MCF 10A (cell line): ENCODE measurements around the gene ATG10. TPM values are rescaled to one million over a fixed set of nuclear protein-coding genes. Genes with fewer than 3 reads are reported as not detected.
"Not testable (repeated sequence)": the region's sequence is repeated elsewhere in the genome, so short reads cannot be mapped to it uniquely, and the experiment has no call there.

Experiments used
- BruUV-seq: library from RNA; stranded (reverse); fragments of 400-500 nt; replicated peaks from 2 replicates; lab custom pipeline; 2021; lab: Mats Ljungman, UMichigan
- CTCF ChIA-PET: fragments of 300-600 bp; sonication (Branson Sonifier 250); formaldehyde crosslinking; extraction: SDS; loops from one replicate; lab custom pipeline; 2021; ENCODE audit warnings: antibody characterized with exemption, inconsistent platforms; lab: Yijun Ruan, JAX
- POLR2A ChIA-PET: fragments of 300-600, 350-650 bp; sonication (Branson Sonifier 250); formaldehyde crosslinking; extraction: SDS; loops from one replicate; lab custom pipeline; 2020; ENCODE audit warnings: antibody characterized with exemption, inconsistent platforms; lab: Yijun Ruan, JAX
- DNase-seq: peaks from one replicate; pipeline ENCODE4 v3.0.0-alpha.2; 2018; ENCODE audit not compliant: unreplicated experiment
- H3K27ac Mint-ChIP-seq: one replicate; pipeline ENCODE4 v1.8.0; 2022; ENCODE audit warnings: mild to moderate bottlenecking, low read depth, mixed read lengths; ENCODE audit not compliant: unreplicated experiment
- H3K27me3 Mint-ChIP-seq: one replicate; pipeline ENCODE4 v1.8.0; 2022; ENCODE audit warnings: mixed read lengths; ENCODE audit not compliant: insufficient read depth, unreplicated experiment
- H3K36me3 Mint-ChIP-seq: one replicate; pipeline ENCODE4 v1.8.0; 2022; ENCODE audit warnings: mild to moderate bottlenecking, moderate library complexity, mixed read lengths; ENCODE audit not compliant: insufficient read depth, unreplicated experiment
- H3K4me1 Mint-ChIP-seq: one replicate; pipeline ENCODE4 v1.8.0; 2022; ENCODE audit warnings: mixed read lengths; ENCODE audit not compliant: insufficient read depth, unreplicated experiment
- H3K4me3 Mint-ChIP-seq: one replicate; pipeline ENCODE4 v1.8.0; 2022; ENCODE audit warnings: mild to moderate bottlenecking, moderate library complexity, mixed read lengths; ENCODE audit not compliant: unreplicated experiment
- H3K9me3 Mint-ChIP-seq: one replicate; pipeline ENCODE4 v1.8.0; 2022; ENCODE audit warnings: mixed read lengths; ENCODE audit not compliant: unreplicated experiment
- intact Hi-C: fragments of 100-400 bp; cut with micrococcal nuclease; formaldehyde crosslinking; loops from 2 replicates; pipeline ENCODE4 v1.14.1; 2022
- total RNA-seq: library from RNA; stranded (reverse); gene quantifications from 2 replicates; pipeline ENCODE4 v1.2.3, GENCODE V29; 2022
- TF ChIP-seq, protein P1 (sequence below): fragments of 200-600 bp; IDR thresholded peaks from one replicate; pipeline ENCODE4 v1.8.0; 2022; ENCODE audit warnings: antibody characterized with exemption, mild to moderate bottlenecking; ENCODE audit not compliant: unreplicated experiment

The ATG10 gene
- total RNA-seq, 1 experiment from 2014 or later = 9.9 TPM

DNA sequence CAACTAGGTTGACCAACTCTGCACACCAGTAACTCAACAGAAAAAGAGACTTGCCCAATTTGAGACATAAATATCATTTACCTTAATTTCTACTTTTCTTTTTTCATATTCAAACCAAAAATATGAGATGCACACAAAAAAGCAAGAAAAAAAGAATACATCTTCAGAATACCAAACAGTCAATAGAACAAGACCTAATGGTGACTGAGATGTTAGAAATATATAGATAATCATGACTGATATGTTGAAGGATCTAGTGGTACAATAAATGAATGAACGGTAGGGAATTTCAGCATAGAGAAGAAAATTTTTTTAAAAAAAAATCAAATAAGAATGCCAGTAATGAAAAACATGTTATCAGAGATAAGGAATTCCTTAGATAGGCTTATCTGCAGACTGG, 29.1 kb upstream of the ATG10 start:
- no peaks in the 10 kb centered on the region for H3K27me3 Mint-ChIP-seq

DNA sequence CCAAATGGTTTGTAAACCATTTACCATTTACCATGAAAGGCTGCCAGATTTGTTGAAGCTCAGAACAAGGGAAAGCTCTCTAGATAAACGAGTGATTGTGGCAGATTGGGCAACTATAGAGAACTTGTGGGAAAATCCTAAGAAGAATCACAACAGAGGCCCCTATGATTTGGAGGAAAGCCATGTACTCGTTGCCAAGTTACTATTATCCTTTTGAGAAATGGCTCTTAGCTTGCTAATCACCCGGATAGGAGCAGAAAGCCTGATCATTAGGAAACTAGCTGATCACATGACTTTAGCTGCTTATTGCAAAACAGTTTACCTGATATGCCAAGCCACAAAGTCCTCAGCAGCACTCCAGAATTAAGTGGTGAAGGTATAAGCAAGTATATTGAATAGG, 23.5 kb upstream of the ATG10 start:
- peaks cover 7% of the 10 kb centered on the region for H3K4me1 Mint-ChIP-seq
- H3K27me3 Mint-ChIP-seq = no peaks in the 10 kb centered on the region
- TF ChIP-seq, protein P1, sequence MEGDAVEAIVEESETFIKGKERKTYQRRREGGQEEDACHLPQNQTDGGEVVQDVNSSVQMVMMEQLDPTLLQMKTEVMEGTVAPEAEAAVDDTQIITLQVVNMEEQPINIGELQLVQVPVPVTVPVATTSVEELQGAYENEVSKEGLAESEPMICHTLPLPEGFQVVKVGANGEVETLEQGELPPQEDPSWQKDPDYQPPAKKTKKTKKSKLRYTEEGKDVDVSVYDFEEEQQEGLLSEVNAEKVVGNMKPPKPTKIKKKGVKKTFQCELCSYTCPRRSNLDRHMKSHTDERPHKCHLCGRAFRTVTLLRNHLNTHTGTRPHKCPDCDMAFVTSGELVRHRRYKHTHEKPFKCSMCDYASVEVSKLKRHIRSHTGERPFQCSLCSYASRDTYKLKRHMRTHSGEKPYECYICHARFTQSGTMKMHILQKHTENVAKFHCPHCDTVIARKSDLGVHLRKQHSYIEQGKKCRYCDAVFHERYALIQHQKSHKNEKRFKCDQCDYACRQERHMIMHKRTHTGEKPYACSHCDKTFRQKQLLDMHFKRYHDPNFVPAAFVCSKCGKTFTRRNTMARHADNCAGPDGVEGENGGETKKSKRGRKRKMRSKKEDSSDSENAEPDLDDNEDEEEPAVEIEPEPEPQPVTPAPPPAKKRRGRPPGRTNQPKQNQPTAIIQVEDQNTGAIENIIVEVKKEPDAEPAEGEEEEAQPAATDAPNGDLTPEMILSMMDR = no peak
- no peaks in the 10 kb centered on the region for H3K36me3 Mint-ChIP-seq
- peak; percentile 65 for DNase-seq
- no peak overlapping the region for H3K4me3 Mint-ChIP-seq
- ChIA-PET POLR2A (interaction anchor here (1.0 to 1.2 kb wide), 4 partner anchors 42 to 157 kb away, joined by 3 to 4 read pairs (median 4); no protein-coding TSS in a partner anchor), CTCF (interaction anchor here (0.8 to 1.4 kb wide), 2 partner anchors 18 to 217 kb away, joined by 3 to 4 read pairs; no protein-coding TSS in a partner anchor)
- H3K27ac Mint-ChIP-seq = peak overlapping the region; percentile 25
- H3K9me3 Mint-ChIP-seq = peaks cover under 1% of the 10 kb centered on the region
- no TSS peak for BruUV-seq
- intact Hi-C loops = no loop called here

More for the DNA sequence above, 29.1 kb upstream of the ATG10 start:
- TF ChIP-seq, protein P1 = no peak
- no peak for DNase-seq
- POLR2A ChIA-PET = no interaction called here
- H3K36me3 Mint-ChIP-seq = no peaks in the 10 kb centered on the region
- H3K9me3 Mint-ChIP-seq = peaks cover 12% of the 10 kb centered on the region
- intact Hi-C loops = no loop called here
- H3K4me1 Mint-ChIP-seq = no peaks in the 10 kb centered on the region
- no peak overlapping the region for H3K4me3 Mint-ChIP-seq
- CTCF ChIA-PET = interaction anchor here (0.7 kb wide), 2 partner anchors 60 to 554 kb away, joined by 3 read pairs; no protein-coding TSS in a partner anchor
- H3K27ac Mint-ChIP-seq = no peak overlapping the region
- BruUV-seq = no TSS peak

DNA sequence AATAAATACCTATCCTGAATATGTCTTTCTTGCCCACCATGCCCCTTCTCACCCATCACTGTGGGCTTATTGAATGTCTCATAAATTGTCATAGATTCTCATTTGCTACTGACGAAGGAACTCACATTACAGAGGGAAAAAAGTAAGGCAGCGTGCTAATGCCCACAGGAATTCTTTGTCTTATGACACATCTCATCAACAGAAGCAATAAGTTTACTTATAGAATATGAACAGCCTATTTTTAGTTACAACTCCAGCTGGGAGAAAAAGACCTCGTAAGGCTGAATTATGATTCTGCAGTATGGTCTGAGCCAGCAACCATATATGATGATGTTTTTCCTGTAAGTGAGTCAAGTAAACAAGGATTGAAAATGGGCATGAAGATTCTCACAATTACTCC, 22.4 kb upstream of the ATG10 start:
- intact Hi-C loops = no loop called here
- H3K4me3 Mint-ChIP-seq = no peak overlapping the region
- DNase-seq = no peak
- BruUV-seq = no TSS peak
- no peaks in the 10 kb centered on the region for H3K9me3 Mint-ChIP-seq
- POLR2A ChIA-PET = interaction anchor here (0.7 to 1.2 kb wide), 2 partner anchors 70 to 124 kb away, joined by 3 to 5 read pairs; no protein-coding TSS in a partner anchor
- peaks cover 14% of the 10 kb centered on the region for H3K4me1 Mint-ChIP-seq
- H3K27ac Mint-ChIP-seq = no peak overlapping the region
- no peaks in the 10 kb centered on the region for H3K36me3 Mint-ChIP-seq
- TF ChIP-seq, protein P1 = no peak
- no peaks in the 10 kb centered on the region for H3K27me3 Mint-ChIP-seq
- CTCF ChIA-PET = interaction anchor here (1.0 kb wide), 1 partner anchor 309 kb away, joined by 3 read pairs; no protein-coding TSS in a partner anchor

DNA sequence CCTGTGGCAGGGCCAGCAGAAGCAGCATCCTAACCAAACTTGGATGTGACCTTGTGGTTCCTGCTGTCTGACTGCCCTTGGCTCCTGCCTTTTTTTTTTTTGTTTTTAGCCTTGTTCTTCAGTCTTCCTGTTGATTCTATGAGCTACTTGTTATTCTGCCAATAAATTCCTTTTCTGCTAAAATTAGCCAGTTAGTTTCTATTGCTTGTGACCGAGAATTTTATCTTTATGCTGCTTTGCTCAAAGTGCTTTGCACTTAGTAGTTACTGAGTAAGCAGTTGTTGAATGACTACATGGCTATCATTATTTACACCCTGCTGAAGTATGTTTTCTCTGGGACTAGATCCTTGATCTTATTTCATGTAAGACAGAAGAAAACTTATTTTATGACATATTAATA, 20.8 kb upstream of the ATG10 start:
- no peak overlapping the region for H3K27ac Mint-ChIP-seq
- intact Hi-C loops = no loop called here
- no TSS peak for BruUV-seq
- TF ChIP-seq, protein P1 = no peak
- CTCF ChIA-PET = interaction anchor here (0.9 kb wide), 1 partner anchor 13 kb away, joined by 3 read pairs; no protein-coding TSS in a partner anchor
- H3K4me1 Mint-ChIP-seq = peaks cover 14% of the 10 kb centered on the region
- POLR2A ChIA-PET = no interaction called here
- DNase-seq = no peak
- no peaks in the 10 kb centered on the region for H3K27me3 Mint-ChIP-seq
- no peaks in the 10 kb centered on the region for H3K9me3 Mint-ChIP-seq
- no peak overlapping the region for H3K4me3 Mint-ChIP-seq
- no peaks in the 10 kb centered on the region for H3K36me3 Mint-ChIP-seq

DNA sequence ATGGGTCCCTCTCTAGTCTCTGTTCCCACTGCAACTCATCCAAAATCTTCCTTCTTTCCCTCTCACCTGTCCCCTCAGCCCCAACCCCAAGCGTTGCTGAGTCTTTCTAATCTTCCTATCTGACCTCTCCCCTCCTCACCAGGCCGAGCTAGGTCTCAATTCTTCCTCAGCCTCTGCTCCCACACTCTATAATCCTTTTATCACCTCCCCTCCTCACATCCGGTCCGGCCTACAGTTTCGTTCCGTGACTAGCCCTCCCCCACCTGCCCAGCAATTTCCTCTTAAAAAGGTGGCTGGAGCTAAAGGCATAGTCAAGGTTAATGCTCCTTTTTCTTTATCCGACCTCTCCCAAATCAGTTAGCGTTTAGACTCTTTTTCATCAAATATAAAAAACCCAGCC, 17.0 kb upstream of the ATG10 start:
- H3K4me1 Mint-ChIP-seq, CTCF ChIA-PET, intact Hi-C loops, H3K27me3 Mint-ChIP-seq, H3K9me3 Mint-ChIP-seq, H3K27ac Mint-ChIP-seq, DNase-seq, H3K4me3 Mint-ChIP-seq, H3K36me3 Mint-ChIP-seq, BruUV-seq: not testable (repeated sequence)
- POLR2A ChIA-PET = interaction anchor here (0.8 kb wide), 1 partner anchor 85 kb away, joined by 7 read pairs; no protein-coding TSS in a partner anchor

DNA sequence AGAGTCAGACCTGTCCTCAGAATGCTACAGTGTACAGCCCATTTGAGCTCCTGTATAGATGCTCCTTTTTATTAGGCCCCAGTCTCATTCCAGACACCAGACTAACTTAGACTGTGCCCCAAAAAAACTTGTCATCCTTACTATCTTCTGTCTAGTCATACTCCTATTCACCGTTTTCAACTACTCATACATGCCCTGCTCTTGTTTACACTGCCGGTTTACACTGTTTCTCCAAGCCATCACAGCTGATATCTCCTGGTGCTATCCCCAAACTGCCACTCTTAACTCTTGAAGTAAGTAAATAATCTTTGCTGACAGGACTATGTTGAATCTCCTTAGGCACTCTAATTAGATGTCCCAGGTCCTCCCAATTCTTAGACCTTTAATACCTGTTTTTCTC, 13.7 kb upstream of the ATG10 start:
- H3K9me3 Mint-ChIP-seq, H3K27ac Mint-ChIP-seq, POLR2A ChIA-PET, BruUV-seq, DNase-seq, H3K4me3 Mint-ChIP-seq, intact Hi-C loops, H3K36me3 Mint-ChIP-seq, H3K27me3 Mint-ChIP-seq, H3K4me1 Mint-ChIP-seq, CTCF ChIA-PET: not testable (repeated sequence)
